Neural progenitor cell (in vitro differentiated cells): ENCODE measurements around the gene ARHGAP22.

Experiments
- CTCF ChIP-seq: fragments of 200-600 bp; sonication (generic); IDR thresholded peaks from 2 replicates; pipeline ENCODE4 v1.5.1; 2017; ENCODE audit warnings: antibody characterized with exemption, mild to moderate bottlenecking
- EZH2 ChIP-seq: fragments of 200-600 bp; sonication (generic); IDR thresholded peaks from 2 replicates; pipeline ENCODE4 v1.6.1; 2017; ENCODE audit warnings: antibody characterized with exemption, mild to moderate bottlenecking, moderate library complexity
- EZH2phosphoT487 ChIP-seq: fragments of 200-600 bp; sonication (generic); IDR thresholded peaks from 2 replicates; pipeline ENCODE4 v1.6.1; 2017; ENCODE audit warnings: antibody characterized with exemption

- TF ChIP-seq EZH2phosphoT487: no peak
- no peak for TF ChIP-seq CTCF
- no peak for TF ChIP-seq EZH2
Measured at GRCh38 chr10:48542471-48543181, 62.2 kb downstream of the ARHGAP22 start.
